CD4-positive, alpha-beta T cell treated with Interleukin-17A for 4 hours (primary cell): Measurements from ENCODE around the gene GSTP1.
"Not testable (repeated sequence)": the region's sequence is repeated elsewhere in the genome, so short reads cannot be mapped to it uniquely, and the experiment has no call there.

ENCODE experiments used
- DNase-seq: peaks from one replicate; pipeline ENCODE4 v3.0.0-alpha.2; 2020; ENCODE audit warnings: mixed read lengths

Gene GSTP1

GRCh38 chr11:67583247-67584204 is at the start of gene GSTP1:
Gene GSTP1 (plus strand): TSS chr11:67583812. CDS start chr11:67583844, 32 bp downstream.
- DNase-seq, result peak; percentile 86

- no peak for DNase-seq
Measured at GRCh38 chr11:67534070-67534679, 49.4 kb upstream of the GSTP1 start.

DNA sequence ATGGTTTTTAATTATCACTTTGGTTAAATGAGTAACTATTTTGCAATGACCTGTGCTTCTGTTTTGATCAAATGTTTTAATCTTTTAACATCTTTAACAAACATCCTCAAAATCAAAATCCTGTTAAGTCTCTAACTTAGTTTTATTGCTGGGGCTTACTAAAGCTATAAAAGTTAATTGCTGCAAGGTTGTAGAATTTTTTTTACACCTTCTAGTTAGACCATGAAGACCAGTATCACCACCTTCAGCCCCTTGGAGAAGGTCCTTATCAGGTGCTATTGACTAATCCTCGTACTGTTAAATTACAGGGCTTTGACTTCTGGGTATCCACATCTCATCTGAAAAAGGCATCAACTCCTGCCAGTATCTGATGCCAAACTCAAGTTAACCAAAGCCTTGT is 48.1 kb upstream of the GSTP1 start:
- DNase-seq, result no peak

- no peak for DNase-seq
Measured at GRCh38 chr11:67538306-67538705, 45.3 kb upstream of the GSTP1 start.

GRCh38 chr11:67538823-67539505 is 44.6 kb upstream of the GSTP1 start:
- no peak for DNase-seq

- no peak for DNase-seq
Measured at GRCh38 chr11:67539550-67539949, 44.1 kb upstream of the GSTP1 start.

GRCh38 chr11:67541198-67541597 is 42.4 kb upstream of the GSTP1 start:
- DNase-seq, result no peak

DNA sequence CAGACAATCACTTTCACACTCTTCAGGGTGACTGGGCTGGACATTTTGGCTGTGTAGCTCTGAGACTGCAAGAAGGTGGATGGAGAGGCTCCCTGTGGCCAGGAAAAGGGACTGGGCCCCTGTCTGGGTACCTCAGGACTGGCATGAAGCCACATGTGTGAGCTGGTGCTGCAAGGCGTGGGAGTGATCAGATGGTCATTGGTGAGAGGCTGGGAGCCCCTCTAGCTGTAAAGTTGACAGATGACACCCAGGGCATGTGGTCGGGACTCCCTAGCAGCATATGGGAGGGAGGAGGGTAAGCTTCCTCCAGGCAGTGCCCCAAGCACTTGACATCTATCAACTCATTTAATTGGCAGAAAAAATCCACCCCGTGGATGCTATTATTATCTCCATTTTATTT is 41.4 kb upstream of the GSTP1 start:
- no peak for DNase-seq

DNA sequence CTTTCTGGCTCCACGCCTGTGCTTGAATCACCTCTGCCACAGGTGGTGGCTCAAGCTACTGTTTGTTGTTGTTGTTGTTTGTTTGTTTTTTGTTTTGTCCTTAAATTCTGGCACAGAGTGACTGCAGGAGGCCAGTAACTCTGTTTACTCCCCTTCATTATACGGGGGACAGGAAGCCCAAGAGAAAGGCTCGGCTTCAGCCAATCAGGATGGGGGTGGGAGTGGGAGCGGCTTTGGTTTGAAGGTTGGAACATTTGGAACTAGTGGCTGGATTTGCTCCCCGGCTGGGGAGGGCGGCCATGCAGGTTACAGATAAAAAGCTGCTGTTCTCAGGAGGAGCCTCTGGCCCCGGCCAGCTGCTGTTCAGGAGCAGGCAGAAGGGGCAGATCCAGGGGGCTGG is 40.6 kb upstream of the GSTP1 start:
- no peak for DNase-seq

GRCh38 chr11:67543585-67543984 is 40.0 kb upstream of the GSTP1 start:
- DNase-seq, result no peak

DNA sequence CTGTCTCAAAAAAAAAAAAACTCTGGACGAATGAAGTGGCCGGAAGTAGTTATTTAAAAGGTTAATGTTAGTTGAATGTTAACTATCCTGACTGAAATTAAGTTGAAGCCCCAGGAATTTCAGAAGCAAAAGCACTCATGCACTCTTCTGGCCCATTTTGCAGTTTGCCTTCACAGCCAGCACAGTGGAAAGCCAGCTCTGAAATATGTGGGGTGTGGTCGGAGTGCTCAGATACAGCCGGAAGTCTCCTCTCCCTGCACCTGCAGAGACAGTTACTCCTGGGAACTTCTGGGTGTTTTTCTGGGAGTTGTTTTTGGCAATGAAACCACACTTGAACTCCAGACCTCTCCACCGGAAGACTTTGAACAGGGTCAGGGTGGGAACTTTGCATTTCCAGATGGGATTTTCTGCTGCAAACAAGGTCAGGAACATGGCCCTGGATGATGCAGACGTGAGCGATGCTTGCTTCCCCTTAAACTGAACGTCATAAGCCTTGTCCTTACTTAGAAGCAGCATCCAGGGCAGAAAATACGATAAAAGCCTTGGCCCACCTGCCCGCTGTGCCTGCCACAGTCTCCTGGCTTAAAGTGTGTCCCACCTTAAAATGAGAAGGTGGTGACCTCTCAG is 38.9 kb upstream of the GSTP1 start:
- DNase-seq, result no peak

DNA sequence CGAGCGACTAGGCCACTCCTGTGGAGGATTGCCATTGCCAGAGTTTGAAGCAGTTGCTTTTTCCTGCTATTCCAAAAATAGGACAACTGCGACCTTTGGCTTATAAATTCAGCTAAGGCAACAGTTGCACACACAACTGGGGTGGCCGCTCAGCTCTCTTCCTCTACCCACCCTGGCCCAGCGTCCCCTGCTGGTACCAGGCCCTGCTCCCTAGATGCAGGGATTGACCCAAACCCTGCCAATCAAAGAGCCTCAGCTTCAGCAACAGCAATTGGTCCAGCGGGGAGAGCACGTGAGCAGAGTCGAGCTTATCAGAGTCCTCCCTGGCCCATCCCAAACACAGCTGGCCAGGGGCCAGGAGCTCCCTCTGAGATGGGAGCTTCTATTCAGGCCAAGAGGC is 38.3 kb upstream of the GSTP1 start:
- DNase-seq, result no peak

DNA sequence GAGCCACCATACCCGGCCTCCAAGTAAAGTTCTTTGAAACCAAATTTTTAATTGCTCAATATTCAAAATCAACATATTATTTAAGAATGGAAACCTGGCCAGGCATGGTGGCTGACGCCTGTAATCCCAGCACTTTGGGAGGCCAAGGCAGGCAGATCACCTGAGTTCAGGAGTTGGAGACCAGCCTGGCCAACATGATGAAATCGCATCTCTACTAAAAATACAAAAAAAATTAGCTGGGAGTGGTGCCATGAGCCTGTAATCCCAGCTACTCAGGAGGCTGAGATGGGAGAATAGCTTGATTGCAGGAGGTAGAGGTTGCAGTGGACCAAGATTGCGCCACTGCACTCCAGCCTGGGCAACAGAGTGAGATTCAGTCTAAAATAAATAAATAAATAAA is 35.5 kb upstream of the GSTP1 start:
- not testable (repeated sequence) for DNase-seq

- no peak for DNase-seq
Measured at GRCh38 chr11:67548555-67549110, 35.0 kb upstream of the GSTP1 start.

DNA sequence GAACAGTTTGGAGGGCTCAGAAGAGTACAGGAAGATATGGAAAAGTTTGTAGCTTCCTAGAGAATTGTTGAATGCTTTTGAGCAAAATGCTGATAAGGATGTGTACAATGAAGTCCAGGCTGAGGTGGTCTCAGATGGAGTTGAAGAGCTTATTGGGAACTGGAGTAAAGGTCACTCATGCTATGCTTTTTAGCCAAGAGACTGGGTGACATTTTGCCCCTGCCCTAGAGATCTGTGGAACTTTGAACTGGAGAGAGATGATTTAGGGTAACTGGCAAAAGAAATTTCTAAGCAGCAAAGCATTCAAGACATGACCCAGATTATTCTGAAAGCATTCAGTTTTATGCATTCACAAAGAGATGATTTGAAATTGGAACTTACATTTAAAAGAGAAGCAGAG is 32.5 kb upstream of the GSTP1 start:
- DNase-seq, result no peak

DNA sequence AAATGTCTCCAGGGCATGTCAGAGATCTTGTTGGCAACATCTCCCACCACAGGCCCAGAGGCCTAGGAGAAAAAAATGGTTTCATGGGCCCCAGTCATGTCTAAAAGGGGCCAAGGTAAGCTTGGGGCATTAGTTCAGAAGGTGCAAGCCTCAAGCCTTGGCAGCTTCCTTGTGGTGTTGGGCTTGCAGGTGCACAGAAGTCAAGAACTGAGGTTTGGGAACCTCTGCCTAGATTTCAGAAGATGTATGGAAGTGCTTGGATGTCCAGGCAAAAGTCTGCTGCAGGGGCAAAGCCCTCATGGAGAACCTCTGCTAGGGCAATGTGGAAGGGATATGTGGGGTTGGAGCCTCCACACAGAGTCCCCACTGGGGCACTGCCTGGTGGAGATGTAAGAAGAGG is 31.9 kb upstream of the GSTP1 start:
- not testable (repeated sequence) for DNase-seq

GRCh38 chr11:67556244-67556643 is 27.4 kb upstream of the GSTP1 start:
- DNase-seq, result no peak

GRCh38 chr11:67558084-67558772 is 25.4 kb upstream of the GSTP1 start:
- no peak for DNase-seq

GRCh38 chr11:67561971-67562619 is 21.5 kb upstream of the GSTP1 start:
- DNase-seq, result no peak

DNA sequence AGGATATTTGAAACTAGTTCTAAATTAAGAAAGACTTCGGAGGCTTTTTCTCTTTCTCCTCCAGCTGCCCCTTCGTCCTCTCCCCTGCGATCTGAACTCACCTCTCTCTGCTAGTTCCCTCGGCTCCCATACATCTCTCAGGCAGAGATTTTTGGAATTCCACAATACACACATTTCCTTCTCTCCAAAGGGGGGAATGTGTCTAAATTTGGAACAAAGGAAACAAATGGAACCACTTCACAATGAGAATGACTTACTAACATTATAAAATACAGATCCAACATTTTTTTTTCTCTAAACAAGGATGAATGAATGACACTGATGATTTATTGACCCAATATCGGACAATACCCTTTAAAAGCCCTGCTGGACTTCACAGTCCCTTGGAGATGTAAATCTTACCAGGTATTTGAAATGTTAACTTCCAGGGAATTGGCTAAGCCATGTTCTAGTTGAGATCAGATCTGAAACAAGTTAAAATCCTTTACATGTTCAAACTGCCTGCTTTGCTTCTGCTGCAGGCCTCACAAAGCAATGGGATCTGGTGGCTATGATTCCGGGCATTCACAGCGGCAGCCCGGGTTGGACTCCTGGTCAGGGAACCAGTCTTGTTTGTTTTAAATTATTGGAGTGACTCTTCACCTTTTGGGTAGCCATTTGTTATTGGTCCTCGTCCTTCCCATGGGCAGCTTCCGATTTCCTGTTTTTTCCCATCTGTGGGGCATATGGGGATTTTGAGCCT is 20.5 kb upstream of the GSTP1 start:
- DNase-seq, result no peak

DNA sequence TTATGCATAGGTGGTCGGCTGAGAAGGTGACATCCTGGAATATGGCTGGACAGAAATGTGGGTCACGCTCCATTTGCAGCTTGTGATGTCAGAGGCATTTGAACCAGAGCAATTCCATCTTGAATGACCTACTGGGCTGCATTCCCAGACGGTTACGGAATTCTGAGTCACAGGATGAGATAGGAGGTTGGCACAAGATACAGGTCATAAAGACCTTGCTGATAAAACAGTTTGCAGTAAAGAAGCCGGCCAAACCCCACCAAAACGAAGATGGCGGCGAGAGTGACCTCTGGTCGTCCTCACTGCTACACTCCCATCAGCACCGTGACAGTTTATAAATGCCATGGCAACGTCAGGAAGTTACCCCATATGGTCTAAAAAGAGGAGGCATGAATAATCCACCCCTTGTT is 19.9 kb upstream of the GSTP1 start:
- DNase-seq, result not testable (repeated sequence)
